Skeletal muscle tissue (tissue), 4 donors: Measurements from ENCODE around the gene RGR. TPM values are rescaled to one million over a fixed set of nuclear protein-coding genes. Genes with fewer than 3 reads are reported as not detected.

Experiments used
- H3K27ac ChIP-seq: one replicate; pipeline ENCODE4 v1.7.0; 2013; ENCODE audit warnings: mild to moderate bottlenecking, low read depth, low read length, inconsistent platforms
- H3K27me3 ChIP-seq, 3 donors: one replicate each; pipeline ENCODE4 v1.7.0; 2013; ENCODE audit warnings: low read length in 3 of 3; ENCODE audit not compliant: control insufficient read depth in 3 of 3, insufficient read depth in 3 of 3
- H3K36me3 ChIP-seq, 3 donors: one replicate each; pipeline ENCODE4 v1.7.0; 2013; ENCODE audit warnings: low read length in 3 of 3; ENCODE audit not compliant: control insufficient read depth in 3 of 3, insufficient read depth in 3 of 3
- H3K4me1 ChIP-seq, 3 donors: one replicate each; pipeline ENCODE4 v1.7.0; 2013; ENCODE audit warnings: low read length in 3 of 3, mild to moderate bottlenecking in 3 of 3; ENCODE audit not compliant: control insufficient read depth in 3 of 3, insufficient read depth in 3 of 3
- H3K4me3 ChIP-seq, 3 donors: one replicate each; pipeline ENCODE4 v1.7.0; 2013; ENCODE audit warnings: low read length in 3 of 3
- H3K9ac ChIP-seq, 3 donors: one replicate each; pipeline ENCODE4 v1.7.0; 2013; ENCODE audit warnings: low read length in 3 of 3, mild to moderate bottlenecking in 3 of 3, moderate library complexity in 2 of 3, low read depth in 1 of 3
- H3K9me3 ChIP-seq, 3 donors: one replicate each; pipeline ENCODE4 v1.7.0; 2013; ENCODE audit warnings: low read length in 3 of 3; ENCODE audit not compliant: control insufficient read depth in 3 of 3
- total RNA-seq: library from RNA; depleted of rRNA; stranded (reverse); fragments of >200 nt; gene quantifications from one replicate; pipeline ENCODE4 v1.2.3, GENCODE V29; 2014
- donor health status: Osteomylitis.

Gene RGR
- total RNA-seq, 1 donor from 2014 or later = 13.6 TPM

GRCh38 chr10:84234479-84234878 lies 10.4 kb upstream of the RGR start:
- Histone ChIP-seq H3K4me3 (no peak overlapping the region), H3K27me3 (peaks cover 0 to 19% (median 16%) of the 10 kb centered on the region in 3 donors), H3K9me3 (no peaks in the 10 kb centered on the region), H3K36me3 (no peaks in the 10 kb centered on the region), H3K4me1 (no peaks in the 10 kb centered on the region), H3K9ac (no peak overlapping the region), H3K27ac (no peak overlapping the region)

- Histone ChIP-seq H3K9me3 (no peaks in the 10 kb centered on the region), H3K36me3 (no peaks in the 10 kb centered on the region), H3K4me1 (no peaks in the 10 kb centered on the region), H3K4me3 (no peak overlapping the region), H3K27ac (no peak overlapping the region), H3K27me3 (peaks cover 0 to 19% (median 16%) of the 10 kb centered on the region in 3 donors), H3K9ac (no peak overlapping the region)
Observed at GRCh38 chr10:84235096-84235495, 9.8 kb upstream of the RGR start.

GRCh38 chr10:84236807-84237198 lies 8.1 kb upstream of the RGR start:
- Histone ChIP-seq H3K27me3 (peaks cover 0 to 18% (median 16%) of the 10 kb centered on the region in 3 donors), H3K4me3 (no peak overlapping the region), H3K4me1 (no peaks in the 10 kb centered on the region), H3K9me3 (no peaks in the 10 kb centered on the region), H3K9ac (no peak overlapping the region), H3K36me3 (no peaks in the 10 kb centered on the region), H3K27ac (no peak overlapping the region)

DNA sequence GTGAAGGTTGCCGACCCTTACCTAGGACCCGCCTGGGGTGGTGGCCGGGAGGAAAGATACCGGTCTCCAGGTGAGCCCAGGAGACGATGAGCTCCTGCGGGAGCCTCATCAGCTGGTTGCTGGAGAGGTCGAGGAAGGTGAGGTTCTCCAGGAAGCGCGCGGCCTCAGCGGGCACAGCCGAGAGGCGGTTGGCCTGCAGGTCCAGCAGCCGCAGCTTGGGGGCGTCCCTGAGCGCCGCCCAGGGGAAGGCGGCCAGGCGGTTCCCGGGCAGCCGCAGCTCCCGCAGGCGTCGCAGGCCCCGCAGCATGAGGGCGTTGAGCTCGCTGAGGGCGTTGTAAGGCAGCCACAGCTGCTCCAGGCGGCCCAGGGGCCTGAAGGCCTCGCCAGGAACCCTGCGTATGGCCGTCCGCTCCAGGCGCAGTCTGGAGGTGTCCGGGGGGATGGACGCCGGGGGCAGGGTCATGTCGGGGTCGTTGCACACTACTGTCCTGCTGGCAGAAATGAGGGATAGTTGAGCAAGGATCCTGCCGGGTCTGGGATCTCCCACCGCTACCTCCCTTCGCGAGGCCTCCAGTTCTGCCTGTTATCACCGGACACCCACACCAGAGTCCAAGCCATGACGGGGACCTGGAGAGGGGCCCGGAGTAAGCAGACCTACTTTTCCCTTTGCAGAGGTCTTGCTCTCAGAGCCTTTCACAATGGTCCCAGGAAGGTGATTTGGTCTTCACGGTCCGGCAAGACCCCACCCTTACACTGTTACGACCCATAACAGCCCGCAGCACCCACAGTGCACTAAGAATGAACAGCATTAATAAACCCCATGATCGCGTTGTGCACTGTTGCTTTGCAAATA lies 7.4 kb upstream of the RGR start:
- Histone ChIP-seq H3K36me3 (no peaks in the 10 kb centered on the region), H3K27me3 (peaks cover 0 to 14% (median 10%) of the 10 kb centered on the region in 3 donors), H3K9me3 (no peaks in the 10 kb centered on the region), H3K4me3 (no peak overlapping the region), H3K27ac (no peak overlapping the region), H3K9ac (no peak overlapping the region), H3K4me1 (no peaks in the 10 kb centered on the region)

DNA sequence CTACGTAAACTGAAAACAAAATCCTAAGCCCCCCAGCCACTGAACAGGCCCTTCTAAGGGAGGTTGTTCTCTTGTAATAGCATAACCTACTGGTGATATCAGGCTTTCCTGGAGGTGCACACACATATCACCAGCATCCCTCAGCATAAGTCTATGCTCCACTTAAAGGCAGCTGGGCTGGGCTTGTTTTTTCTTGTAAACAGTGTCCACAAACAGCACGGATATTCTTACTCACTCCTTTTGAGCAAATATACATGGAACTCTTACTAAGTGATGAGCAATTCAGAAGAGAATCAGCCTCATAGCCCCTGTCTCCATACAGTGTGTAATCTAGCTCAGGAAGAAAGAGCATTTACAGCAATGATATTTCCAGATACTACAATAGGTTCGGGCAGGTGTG lies 5.9 kb upstream of the RGR start:
- Histone ChIP-seq H3K27ac (no peak overlapping the region), H3K27me3 (peaks cover 0 to 11% (median 9%) of the 10 kb centered on the region in 3 donors), H3K4me3 (no peak overlapping the region), H3K9ac (no peak overlapping the region), H3K36me3 (no peaks in the 10 kb centered on the region), H3K9me3 (no peaks in the 10 kb centered on the region), H3K4me1 (no peaks in the 10 kb centered on the region)

DNA sequence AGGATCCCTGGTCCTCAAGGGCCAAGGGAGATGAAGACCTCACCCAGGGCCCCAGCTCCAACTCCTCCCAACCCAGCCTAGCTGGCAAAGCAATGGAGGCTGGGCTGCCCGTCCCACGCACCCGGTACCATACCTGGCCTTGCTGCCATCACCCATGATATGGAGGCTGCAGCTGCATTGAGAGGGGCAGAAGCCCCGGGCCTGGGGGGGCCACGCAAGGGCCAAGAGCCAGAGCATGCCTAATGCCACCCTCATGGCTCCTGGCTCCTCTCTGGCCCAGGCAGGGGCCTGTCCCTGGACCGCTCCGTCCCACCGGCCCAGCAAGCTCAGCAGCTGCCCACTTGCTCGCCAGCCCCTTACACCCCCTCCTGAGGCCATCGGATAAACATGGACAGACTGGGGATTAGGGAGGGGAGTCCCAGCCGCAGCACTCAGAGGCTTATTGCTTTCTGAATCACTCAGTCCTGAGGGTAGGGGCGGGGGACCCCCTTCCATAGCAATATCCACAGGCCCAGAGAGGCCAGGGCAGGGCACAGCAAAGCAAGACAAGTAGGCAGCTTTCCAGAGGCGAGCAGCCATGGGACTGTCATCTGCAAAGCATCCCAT lies 3.6 kb upstream of the RGR start, which contains the start of gene LRIT1:
Gene LRIT1, minus strand, starts transcription at position 362 of the 606 bp plus-strand sequence. Its CDS starts 107 bp downstream, at position 255.
- Histone ChIP-seq H3K36me3 (no peaks in the 10 kb centered on the region), H3K4me1 (peaks cover 0 to 8% (median 5%) of the 10 kb centered on the region in 3 donors), H3K9ac (no peak within 1 kb of the TSS), H3K27me3 (peaks cover 4 to 14% (median 9%) of the 10 kb centered on the region in 3 donors), H3K27ac (no peak within 1 kb of the TSS), H3K9me3 (no peaks in the 10 kb centered on the region), H3K4me3 (no peak within 1 kb of the TSS)

DNA sequence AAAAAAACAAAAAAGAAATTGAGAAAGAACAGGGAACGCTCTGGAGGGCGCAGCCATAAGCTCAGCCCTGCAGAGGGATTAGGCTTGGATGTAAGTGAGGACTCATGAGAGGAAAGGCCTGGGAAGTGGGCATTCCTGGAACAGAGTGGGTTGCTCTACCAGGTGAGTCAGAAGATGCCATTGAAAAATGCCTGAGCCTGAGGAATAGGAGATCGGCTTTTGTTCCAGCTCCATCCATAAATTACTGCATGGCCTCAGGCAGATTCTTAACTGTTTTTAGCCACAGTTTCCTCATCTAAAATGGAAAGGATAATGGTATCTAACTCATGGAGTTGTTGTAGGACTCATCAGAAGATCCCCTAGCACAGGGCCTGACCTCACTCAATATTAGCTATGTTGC lies 1.1 kb upstream of the RGR start:
- no peak overlapping the region for H3K9ac ChIP-seq
- H3K27ac ChIP-seq = no peak overlapping the region
- peaks cover 3 to 13% (median 4%) of the 10 kb centered on the region in 3 donors for H3K27me3 ChIP-seq
- H3K4me3 ChIP-seq = no peak overlapping the region
- no peaks in the 10 kb centered on the region for H3K9me3 ChIP-seq
- no peaks in the 10 kb centered on the region for H3K36me3 ChIP-seq
- peaks cover 0 to 8% (median 5%) of the 10 kb centered on the region in 3 donors for H3K4me1 ChIP-seq

DNA sequence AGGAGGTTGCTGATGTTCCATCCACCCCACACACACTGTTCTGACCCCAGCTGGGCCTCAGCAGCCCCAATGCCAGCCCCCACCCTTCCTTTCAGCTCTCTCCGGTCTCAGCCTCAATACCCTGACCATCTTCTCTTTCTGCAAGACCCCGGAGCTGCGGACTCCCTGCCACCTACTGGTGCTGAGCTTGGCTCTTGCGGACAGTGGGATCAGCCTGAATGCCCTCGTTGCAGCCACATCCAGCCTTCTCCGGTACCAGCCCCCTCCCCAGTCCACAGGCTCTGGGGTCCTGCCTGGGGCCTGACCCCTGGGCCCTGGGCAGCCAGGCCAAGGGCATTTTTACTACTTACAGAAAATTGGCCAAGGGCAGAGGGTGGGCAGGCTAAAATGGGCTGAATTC lies 2.6 kb downstream of the RGR start:
- peaks cover 0 to 8% (median 5%) of the 10 kb centered on the region in 3 donors for H3K4me1 ChIP-seq
- peaks cover 3 to 17% (median 7%) of the 10 kb centered on the region in 3 donors for H3K27me3 ChIP-seq
- no peaks in the 10 kb centered on the region for H3K36me3 ChIP-seq
- H3K4me3 ChIP-seq = no peak overlapping the region
- H3K9ac ChIP-seq = no peak overlapping the region
- no peak overlapping the region for H3K27ac ChIP-seq
- peaks cover 0 to 6% (median 0%) of the 10 kb centered on the region in 3 donors for H3K9me3 ChIP-seq

DNA sequence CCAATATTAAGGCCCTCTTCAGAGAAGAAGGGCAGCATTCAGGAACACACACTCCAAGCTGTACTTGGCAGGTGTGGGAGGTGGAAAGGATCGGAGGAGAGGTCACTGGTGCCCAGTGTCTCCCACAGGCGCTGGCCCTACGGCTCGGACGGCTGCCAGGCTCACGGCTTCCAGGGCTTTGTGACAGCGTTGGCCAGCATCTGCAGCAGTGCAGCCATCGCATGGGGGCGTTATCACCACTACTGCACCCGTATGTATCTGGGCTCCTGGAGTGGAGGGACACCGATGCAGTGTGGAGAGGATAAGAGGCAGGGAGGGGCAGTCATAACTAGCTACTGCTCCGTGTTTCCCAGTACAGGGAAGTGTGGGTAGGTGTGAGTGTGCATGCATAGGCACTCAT lies 3.9 kb downstream of the RGR start:
- Histone ChIP-seq H3K4me3 (no peak overlapping the region), H3K27ac (no peak overlapping the region), H3K36me3 (no peaks in the 10 kb centered on the region), H3K27me3 (peaks cover 5 to 20% (median 7%) of the 10 kb centered on the region in 3 donors), H3K9ac (no peak overlapping the region), H3K4me1 (peaks cover 0 to 8% (median 5%) of the 10 kb centered on the region in 3 donors), H3K9me3 (peaks cover 0 to 6% (median 0%) of the 10 kb centered on the region in 3 donors)
